Activated naive CD4-positive, alpha-beta T cell (primary cell): ENCODE measurements around the gene CTNNA3.

ENCODE experiments used
- DNase-seq, 4 experiments: peaks; one replicate each; lab custom pipeline; 2025; lab: John Stamatoyannopoulos, UW

The CTNNA3 gene

DNA sequence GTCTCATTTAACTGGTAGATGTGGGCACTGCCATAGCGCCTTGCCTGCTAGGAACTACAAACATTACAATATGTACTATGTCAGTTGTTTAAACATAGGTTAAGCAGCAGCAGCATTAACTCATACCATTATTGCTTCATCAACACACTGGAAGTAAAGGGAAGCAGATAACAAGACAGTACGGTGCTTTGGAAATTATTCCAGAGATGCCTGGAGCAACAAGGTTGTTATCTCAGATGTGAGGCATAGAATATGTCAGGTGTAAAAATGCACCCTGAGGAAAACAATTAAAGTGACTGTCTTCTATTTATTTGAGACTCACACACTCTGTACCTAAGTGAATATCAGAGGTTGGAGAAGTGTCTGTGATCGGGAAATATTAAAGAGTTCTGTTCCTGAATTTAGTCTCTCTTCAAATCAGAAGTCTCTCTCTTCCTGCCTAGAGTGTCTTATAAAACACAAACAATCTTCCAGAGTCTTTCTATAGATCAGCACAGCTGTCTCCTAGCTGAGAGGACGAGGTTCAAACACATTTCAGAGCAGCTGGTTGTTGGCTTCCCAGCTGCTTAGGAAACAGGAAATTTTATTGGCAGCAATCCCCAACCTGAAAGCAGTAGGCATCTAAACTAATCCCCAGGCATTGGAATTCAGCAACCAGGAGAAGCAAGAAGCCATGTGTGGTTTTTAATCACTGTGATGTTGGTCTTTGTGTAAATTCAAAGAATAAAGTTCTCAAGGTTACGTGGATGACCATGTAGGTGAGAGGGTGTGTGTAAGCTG is 1764.5 kb downstream of the CTNNA3 start:
- DNase-seq: no peak

DNA sequence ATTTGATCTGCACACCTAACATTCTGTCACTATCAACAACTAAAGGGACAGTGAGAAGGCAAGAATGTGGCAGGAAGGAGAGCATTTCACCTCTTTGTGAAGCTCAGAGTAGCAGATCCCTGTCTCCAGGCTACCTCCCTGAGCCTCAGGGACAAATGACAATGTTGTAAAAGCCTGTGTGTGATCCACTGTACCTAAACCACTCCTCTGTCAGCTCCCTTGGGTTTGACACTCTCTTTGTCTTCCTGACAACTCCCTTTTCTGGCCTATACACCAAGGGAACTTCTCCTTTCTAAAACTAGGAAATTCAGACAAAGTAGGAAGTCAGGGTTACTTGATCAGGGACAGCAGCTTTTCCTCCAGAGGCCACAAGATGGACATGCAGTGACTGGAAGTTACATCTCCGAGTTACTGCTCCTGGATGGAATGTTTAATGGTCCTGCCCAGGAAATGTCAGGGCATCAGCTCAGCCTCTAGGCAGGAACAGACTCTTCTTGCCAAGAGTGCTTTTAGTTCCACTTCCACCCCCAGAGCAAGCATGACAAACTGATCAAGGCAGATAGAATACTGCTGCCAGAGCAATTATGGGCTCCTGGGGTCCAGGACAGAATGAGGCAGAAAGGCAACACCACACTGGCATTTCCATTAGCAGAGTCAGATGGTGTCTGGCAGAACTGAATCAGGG is 1784.7 kb downstream of the CTNNA3 start:
- DNase-seq: no peak

DNA sequence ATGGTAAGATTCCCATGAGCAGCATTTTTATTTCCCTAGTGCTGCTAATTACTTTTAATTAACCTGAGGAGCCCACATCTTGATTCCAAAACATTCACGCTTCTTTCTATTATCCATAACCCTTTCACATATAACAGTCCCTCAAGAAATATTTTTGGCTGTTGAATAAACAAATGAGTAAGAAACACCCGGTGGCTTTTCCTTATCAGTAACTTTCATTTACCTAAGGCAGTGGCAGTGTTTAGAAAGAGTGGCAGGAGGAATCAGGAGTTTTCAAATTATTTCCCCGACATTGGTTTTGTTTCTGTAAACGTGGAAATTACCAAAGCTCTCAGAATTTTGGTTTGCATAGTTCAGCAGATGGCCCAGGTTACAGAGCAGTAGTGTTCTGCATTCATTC is 1785.8 kb downstream of the CTNNA3 start:
- DNase-seq: no peak

GRCh38 chr10:65907199-65907712 is 1788.7 kb downstream of the CTNNA3 start:
- no peak for DNase-seq

DNA sequence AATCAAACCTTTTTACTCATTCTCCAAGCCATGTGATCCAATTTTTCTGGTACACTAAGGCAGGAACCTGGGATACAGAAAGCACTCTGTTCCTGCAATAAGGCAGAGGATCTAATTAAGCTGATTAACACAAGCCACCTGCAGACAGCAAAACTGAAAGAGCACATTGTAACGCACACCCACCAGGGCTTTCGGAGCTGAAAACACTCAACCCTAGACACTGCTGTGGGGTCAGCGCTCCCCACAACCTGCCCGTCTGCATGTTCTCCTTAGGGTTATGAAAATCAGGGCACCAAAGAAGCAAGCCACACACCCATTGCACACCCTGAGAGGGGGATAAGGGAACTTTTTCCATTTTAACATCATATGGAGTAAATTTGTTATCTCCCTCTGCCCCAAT is 1792.4 kb downstream of the CTNNA3 start:
- DNase-seq: no peak

GRCh38 chr10:65900271-65900670 is 1795.7 kb downstream of the CTNNA3 start:
- DNase-seq: no peak

- no peak for DNase-seq
Observed at GRCh38 chr10:65898055-65898454, 1797.9 kb downstream of the CTNNA3 start.

GRCh38 chr10:65894961-65895360 is 1801.0 kb downstream of the CTNNA3 start:
- DNase-seq: no peak

DNA sequence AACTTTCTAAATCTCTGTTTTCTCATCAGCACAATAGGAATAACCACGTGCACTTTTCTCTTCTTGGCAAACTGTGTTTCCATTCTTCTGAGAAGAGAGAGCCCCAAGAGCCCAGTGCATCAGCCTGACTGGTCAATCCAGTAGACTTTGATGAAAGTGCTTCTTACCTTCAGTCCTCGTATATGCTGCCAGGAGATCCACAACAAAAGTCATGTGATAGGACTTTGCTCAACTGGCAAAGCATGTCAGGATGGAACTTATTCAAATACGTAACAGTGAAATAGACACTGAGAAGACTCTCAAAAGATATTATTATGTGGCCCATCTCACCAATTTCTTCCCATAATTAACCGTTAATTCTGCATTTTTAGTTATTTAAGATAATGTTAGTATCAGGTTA is 1801.6 kb downstream of the CTNNA3 start:
- no peak for DNase-seq

DNA sequence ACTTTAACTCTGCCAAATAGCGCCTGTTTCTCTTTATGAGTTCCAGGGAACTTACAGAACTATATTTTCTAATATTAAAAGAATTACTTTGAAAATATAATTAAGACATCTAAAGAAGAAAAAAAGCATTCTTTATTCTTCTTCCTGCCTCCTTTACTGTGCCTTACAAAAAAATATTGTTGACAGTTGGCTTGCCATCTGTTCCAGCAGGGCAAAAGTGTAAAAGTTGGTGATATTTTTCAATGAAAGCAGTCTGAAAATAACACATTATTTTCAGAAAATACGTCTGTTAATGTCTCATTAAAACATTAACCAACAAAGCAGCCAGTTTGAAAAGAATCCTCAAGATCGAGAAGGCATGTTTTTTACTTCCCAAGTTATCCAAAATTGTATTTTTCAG is 1802.3 kb downstream of the CTNNA3 start:
- DNase-seq: no peak

DNA sequence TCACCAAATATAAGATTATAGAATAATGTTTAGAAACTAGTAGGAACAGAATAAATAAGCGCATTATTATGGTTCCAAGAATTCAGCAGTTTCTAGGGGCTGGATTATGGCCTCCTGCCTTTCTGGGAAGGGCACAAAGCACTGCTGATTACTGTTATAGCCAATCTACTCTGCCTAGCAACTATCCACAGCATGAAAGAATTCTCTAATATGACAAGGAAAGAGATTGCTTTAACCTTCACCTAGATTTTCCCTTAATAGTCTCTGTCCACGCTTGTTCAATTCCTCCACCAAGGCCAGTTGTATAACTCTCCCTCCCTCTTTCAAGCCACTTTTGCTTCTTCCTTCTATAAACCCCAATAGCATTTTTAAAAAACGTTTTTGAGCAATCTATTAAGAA is 1803.7 kb downstream of the CTNNA3 start:
- no peak for DNase-seq

DNA sequence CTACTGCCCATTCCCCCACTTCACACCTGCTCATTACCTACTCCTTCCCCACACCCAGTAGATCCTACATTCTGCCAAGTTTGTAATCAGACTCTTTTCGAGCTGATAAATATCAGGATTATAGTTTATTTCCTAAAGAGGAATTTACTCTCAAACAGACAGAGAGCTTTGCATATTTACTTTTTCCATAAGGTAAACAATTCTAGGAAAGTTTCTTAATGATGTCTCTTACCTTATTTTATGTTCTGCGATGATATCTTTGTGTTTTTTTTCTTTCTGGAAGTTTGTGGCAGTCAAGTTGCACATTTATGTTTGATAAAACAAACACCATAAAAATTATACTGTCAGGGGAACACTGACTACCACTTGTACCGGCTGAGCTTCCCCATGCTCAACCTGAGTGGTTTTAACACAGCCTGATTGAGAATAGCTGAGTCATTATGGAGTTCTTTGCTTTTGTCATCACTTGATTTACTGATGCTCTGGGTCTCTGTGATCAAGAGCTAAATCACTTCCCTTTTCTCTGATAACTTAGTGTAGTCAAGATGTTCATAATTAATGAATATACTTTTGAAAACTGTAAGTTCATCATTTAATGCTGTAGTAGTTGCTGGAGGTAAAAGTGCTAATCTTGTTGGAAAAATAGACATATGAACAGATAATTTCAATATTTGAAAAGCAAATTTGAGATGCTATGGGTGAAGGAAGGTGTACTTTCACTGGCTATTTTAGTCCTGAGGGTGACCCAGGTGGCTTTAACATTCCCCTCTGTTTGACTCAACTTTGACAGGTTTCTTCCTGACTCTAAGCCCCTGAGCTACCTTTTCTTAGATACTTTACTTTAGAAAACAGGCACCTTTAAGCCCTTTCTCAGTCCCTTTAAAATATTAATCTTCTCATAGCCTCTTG is 1804.7 kb downstream of the CTNNA3 start:
- no peak for DNase-seq

DNA sequence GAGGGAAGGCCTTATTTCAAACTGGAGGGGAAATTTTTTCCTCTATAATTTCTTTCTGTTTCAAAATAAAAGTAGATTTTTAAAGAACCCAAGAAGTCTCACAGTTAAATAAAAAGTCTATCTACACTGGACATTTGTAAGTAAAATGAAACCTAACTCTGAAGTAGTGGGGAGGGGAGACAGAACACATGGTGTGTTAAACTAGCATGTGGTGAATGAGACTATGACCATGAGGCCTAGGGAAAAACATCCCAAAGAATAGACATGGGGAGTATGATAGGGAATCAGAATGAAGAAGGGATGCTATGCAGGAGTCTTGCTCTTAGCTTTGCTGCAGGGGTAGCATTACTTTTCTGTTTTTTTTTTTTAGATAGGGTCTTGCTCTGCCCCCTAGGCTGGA is 1831.5 kb downstream of the CTNNA3 start:
- no peak for DNase-seq

GRCh38 chr10:65864036-65864435 is 1832.0 kb downstream of the CTNNA3 start:
- DNase-seq: no peak
